Endothelial cell of umbilical vein (primary cell): Measurements from ENCODE around the gene BNC2. TPM values are rescaled to one million over a fixed set of nuclear protein-coding genes. Genes with fewer than 3 reads are reported as not detected.

Experiments used
- BruUV-seq: library from RNA; stranded (reverse); fragments of 400-500 nt; replicated peaks from 2 replicates; lab custom pipeline; 2021; lab: Mats Ljungman, UMichigan
- CTCF ChIA-PET: fragments of 300-600, 350-600 bp; sonication (Branson Sonifier 250); formaldehyde crosslinking; loops from one replicate; lab custom pipeline; 2021; ENCODE audit warnings: antibody characterized with exemption, inconsistent platforms; lab: Charles Lee
- POLR2A ChIA-PET: fragments of 300-600, 350-600 bp; sonication (Branson Sonifier 250); formaldehyde crosslinking; loops from one replicate; lab custom pipeline; 2021; ENCODE audit warnings: antibody characterized with exemption, inconsistent platforms; lab: Charles Lee
- DNase-seq: peaks from one replicate; pipeline ENCODE4 v3.0.0-alpha.2; 2011; ENCODE audit warnings: low read depth, low spot score
- FAIRE-seq: peaks from 2 replicates; lab custom pipeline; 2011; peaks lifted over from hg19 to GRCh38; lab: Jason Lieb, UNC
- H2AFZ ChIP-seq: 2 replicates; pipeline ENCODE4 v1.6.0; 2012; ENCODE audit warnings: low read depth, low read length, control low read depth, inconsistent platforms
- H3K27ac ChIP-seq: 2 replicates; pipeline ENCODE4 v1.5.1; 2011; ENCODE audit warnings: low read depth, mild to moderate bottlenecking, control low read depth, low read length, moderate library complexity; ENCODE audit not compliant: insufficient read depth
- H3K27me3 ChIP-seq, 2 experiments: 2 replicates each; pipeline versions ENCODE4 v1.6.0 to v1.6.1; 2011; ENCODE audit warnings: low read length in 2 of 2, mixed read lengths in 1 of 2; ENCODE audit not compliant: control insufficient read depth in 2 of 2, insufficient read depth in 2 of 2
- H3K36me3 ChIP-seq, 2 experiments: 2 replicates in 1 of 2; 3 replicates in 1 of 2; pipeline ENCODE4 v1.5.1; 2011; ENCODE audit warnings: low read length in 2 of 2, mild to moderate bottlenecking in 1 of 2, moderate library complexity in 1 of 2; ENCODE audit not compliant: control insufficient read depth in 2 of 2, insufficient read depth in 2 of 2; ENCODE audit errors: extremely low read depth in 1 of 2
- H3K4me1 ChIP-seq: 3 replicates; pipeline ENCODE4 v1.5.1; 2011; ENCODE audit warnings: mild to moderate bottlenecking, low read length; ENCODE audit not compliant: control insufficient read depth, insufficient read depth; ENCODE audit errors: extremely low read depth
- H3K4me2 ChIP-seq: 2 replicates; pipeline ENCODE4 v1.6.1; 2011; ENCODE audit warnings: low read length, control low read depth, mixed read lengths; ENCODE audit not compliant: insufficient read depth
- H3K4me3 ChIP-seq, 3 experiments: fragments of 200-600 bp in 1 of 3; sonication (generic), shearing (Covaris generic) in 1 of 3; replicated peaks in 1 of 3; 2 replicates each; pipeline ENCODE4 v1.5.1; 2011 to 2016; ENCODE audit warnings: control low read depth in 3 of 3, low read length in 3 of 3, mild to moderate bottlenecking in 2 of 3, inconsistent platforms in 1 of 3, low read depth in 1 of 3, moderate library complexity in 1 of 3; ENCODE audit not compliant: insufficient read depth in 1 of 3
- H3K79me2 ChIP-seq: 2 replicates; pipeline ENCODE4 v1.6.0; 2012; ENCODE audit warnings: low read length, inconsistent platforms; ENCODE audit not compliant: control insufficient read depth, insufficient read depth
- H3K9ac ChIP-seq: replicated peaks from 2 replicates; pipeline ENCODE3; 2011; ENCODE audit warnings: low read length, control low read depth; ENCODE audit not compliant: insufficient read depth; ENCODE audit errors: extremely low read depth
- H3K9me1 ChIP-seq: replicated peaks from 3 replicates; pipeline ENCODE4 v1.6.0; 2011; ENCODE audit warnings: mild to moderate bottlenecking, low read length; ENCODE audit not compliant: control insufficient read depth, insufficient read depth; ENCODE audit errors: extremely low read depth
- H3K9me3 ChIP-seq: replicated peaks from 2 replicates; pipeline ENCODE4 v1.5.1; 2012; ENCODE audit warnings: low read length, inconsistent platforms; ENCODE audit not compliant: control insufficient read depth, insufficient read depth
- H4K20me1 ChIP-seq: replicated peaks from 2 replicates; pipeline ENCODE3; 2011; ENCODE audit warnings: mild to moderate bottlenecking, low read length; ENCODE audit not compliant: control insufficient read depth, insufficient read depth; ENCODE audit errors: extremely low read depth
- CTCF ChIP-seq, 2 donors: IDR thresholded peaks; 1 replicate in 1 of 2; 2 replicates in 1 of 2; pipeline ENCODE4 v1.5.1; 2011; ENCODE audit warnings: low read length in 2 of 2, mild to moderate bottlenecking in 2 of 2, moderate library complexity in 2 of 2, control low read depth in 1 of 2, inconsistent platforms in 1 of 2, low read depth in 1 of 2; ENCODE audit not compliant: insufficient read depth in 1 of 2; ENCODE audit errors: extremely low read depth in 1 of 2
- EZH2 ChIP-seq: IDR thresholded peaks from 2 replicates; pipeline ENCODE4 v1.6.1; 2012; ENCODE audit warnings: borderline replicate concordance, low read depth, mild to moderate bottlenecking, moderate library complexity, low read length, inconsistent platforms; ENCODE audit not compliant: severe bottlenecking
- FOS ChIP-seq: IDR thresholded peaks from 2 replicates; pipeline ENCODE4 v1.6.1; 2011; ENCODE audit warnings: mild to moderate bottlenecking, low read length, moderate library complexity, borderline replicate concordance; ENCODE audit not compliant: insufficient read depth
- GATA2 ChIP-seq: IDR thresholded peaks from 2 replicates; pipeline ENCODE4 v1.7.0; 2011; ENCODE audit warnings: low read depth, mild to moderate bottlenecking, moderate library complexity, mixed read lengths, low read length; ENCODE audit not compliant: insufficient read length, insufficient read depth
- JUN ChIP-seq: IDR thresholded peaks from 2 replicates; pipeline ENCODE4 v1.6.1; 2011; ENCODE audit warnings: borderline replicate concordance, low read depth; ENCODE audit not compliant: insufficient read length, insufficient read depth
- MAX ChIP-seq: IDR thresholded peaks from 2 replicates; pipeline ENCODE4 v1.6.1; 2011; ENCODE audit not compliant: insufficient read depth, insufficient read length
- MYC ChIP-seq: IDR thresholded peaks from one replicate; pipeline ENCODE4 v1.6.1; 2011; ENCODE audit warnings: mild to moderate bottlenecking, low read depth, low read length
- POLR2A ChIP-seq: IDR thresholded peaks from 2 replicates; pipeline ENCODE4 v1.6.1; 2012; ENCODE audit warnings: low read depth, mild to moderate bottlenecking, control low read depth, low read length
- POLR2AphosphoS5 ChIP-seq: IDR thresholded peaks from 2 replicates; pipeline ENCODE4 v1.6.1; 2012; ENCODE audit warnings: low read depth, mild to moderate bottlenecking, control low read depth, low read length, moderate library complexity; ENCODE audit not compliant: insufficient read depth
- dilution Hi-C: fragments of 300-500 bp; cut with MboI; formaldehyde crosslinking; loops from one replicate; pipeline ENCODE4 v1.15.0; 2019; ENCODE audit warnings: low sequenced_read_pairs; ENCODE audit not compliant: extremely low pct_ligation_motif_present
- intact Hi-C: fragments of 100-400 bp; cut with micrococcal nuclease; formaldehyde crosslinking; loops from one replicate; pipeline ENCODE4 v1.10.0; 2022
- polyA plus RNA-seq, 4 experiments: library from polyadenylated mRNA; depleted of rRNA in 3 of 4; stranded (reverse) in 3 of 4; unstranded in 1 of 4; fragments of >200 nt; gene quantifications; 2 replicates each; pipeline versions ENCODE4 v1.2.1 to v1.2.3, GENCODE V29; 2011 to 2012; ENCODE audit warnings: missing spikeins in 1 of 4
- total RNA-seq: library from RNA; stranded (reverse); gene quantifications from 2 replicates; pipeline ENCODE4 v1.2.3, GENCODE V29; 2021

BNC2 gene
- total and polyA plus RNA-seq, 2 donors (not counting 3 experiments of a cell fraction or from before 2014, with no cell fraction given): 12.1 to 34.3 TPM

GRCh38 chr9:16475996-16476395 is 394.5 kb downstream of the BNC2 start:
- DNase-seq: no peak
- H3K4me1 ChIP-seq: no peaks in the 10 kb centered on the region
- no peak overlapping the region for H3K9ac ChIP-seq
- intact Hi-C loops: no loop called here
- no peaks in the 10 kb centered on the region for H3K27me3 ChIP-seq
- ChIA-PET POLR2A (no interaction called here), CTCF (interaction anchor here (1.2 kb wide), 1 partner anchor 9 kb away, joined by 3 read pairs; no protein-coding TSS in a partner anchor)
- no peaks in the 10 kb centered on the region for H3K36me3 ChIP-seq
- H3K27ac ChIP-seq: no peak overlapping the region
- H3K79me2 ChIP-seq: no peaks in the 10 kb centered on the region
- no peaks in the 10 kb centered on the region for H3K9me1 ChIP-seq
- TF ChIP-seq CTCF (IDR thresholded peaks at IDR 0.05; ENCODE audit: extremely low read depth in 1 of 2, insufficient read depth in 1 of 2, low read depth in 1 of 2, low read length in 2 of 2) (no peak), GATA2 (no peak), POLR2AphosphoS5 (no peak), MAX (no peak), MYC (no peak), FOS (no peak), JUN (no peak), POLR2A (no peak), EZH2 (no peak)
- BruUV-seq: no TSS peak
- no peak overlapping the region for H3K4me3 ChIP-seq
- no peaks in the 10 kb centered on the region for H3K9me3 ChIP-seq
- dilution Hi-C loops: no loop called here
- no peak for FAIRE-seq
- H3K4me2 ChIP-seq: no peak overlapping the region
- no peak overlapping the region for H2AFZ ChIP-seq
- H4K20me1 ChIP-seq: no peaks in the 10 kb centered on the region
